HPDE6-E6E7 (cell line): ENCODE results near the gene SCTR.
"Not testable (repeated sequence)": the region's sequence is repeated elsewhere in the genome, so short reads cannot be mapped to it uniquely, and the experiment has no call there.

Experiments
- DNase-seq: peaks from one replicate; pipeline ENCODE4 v3.0.0; 2011; ENCODE audit warnings: missing footprints; ENCODE audit errors: extremely low spot score

Gene SCTR

DNA sequence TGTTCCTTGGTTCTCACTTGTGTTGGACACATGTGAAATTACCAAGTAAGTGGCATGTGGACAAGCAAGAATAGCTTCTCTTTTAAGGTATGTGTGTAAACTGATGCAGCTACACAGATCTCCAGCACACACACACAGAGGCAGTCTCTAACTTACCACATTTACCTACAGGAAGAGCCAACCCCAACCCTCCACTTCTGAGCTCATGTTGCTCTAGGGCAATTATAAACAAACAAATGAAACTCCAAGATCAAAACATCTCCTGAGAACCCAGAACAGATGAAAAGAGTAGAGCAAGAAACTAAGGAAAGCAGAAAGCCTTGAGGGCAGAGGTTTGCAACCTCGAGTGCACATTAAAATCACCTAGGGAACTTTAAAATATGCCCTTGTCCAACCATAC lies 108.7 kb downstream of the SCTR start:
- DNase-seq, result no peak

- no peak for DNase-seq
These were observed 109.4 kb downstream of the SCTR start for GRCh38 chr2:119414894-119415293.

DNA sequence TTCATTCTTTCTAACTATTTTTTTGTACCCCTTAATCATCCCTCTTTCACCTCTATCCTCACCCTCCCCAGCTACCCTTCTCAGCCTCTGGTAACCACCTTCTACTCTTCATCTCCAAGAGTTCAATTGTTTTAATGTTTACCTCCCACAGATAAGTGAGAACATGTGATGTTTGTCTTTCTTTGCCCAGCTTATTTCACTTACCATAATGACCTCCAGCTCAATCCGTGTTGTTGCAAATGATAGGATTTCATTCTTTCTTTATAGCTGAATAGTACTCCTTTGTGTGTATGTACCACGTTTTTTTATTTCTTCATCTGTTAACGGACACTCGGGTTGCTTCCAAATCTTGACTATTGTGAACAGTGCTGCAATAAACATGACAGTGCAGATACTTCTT lies 114.8 kb downstream of the SCTR start:
- no peak for DNase-seq

- no peak for DNase-seq
These were observed 116.1 kb downstream of the SCTR start for GRCh38 chr2:119408221-119408619.

- peak; percentile 60 for DNase-seq
These were observed 116.7 kb downstream of the SCTR start for GRCh38 chr2:119407430-119408220.

- DNase-seq, result no peak
These were observed 119.1 kb downstream of the SCTR start for GRCh38 chr2:119405151-119405550.

DNA sequence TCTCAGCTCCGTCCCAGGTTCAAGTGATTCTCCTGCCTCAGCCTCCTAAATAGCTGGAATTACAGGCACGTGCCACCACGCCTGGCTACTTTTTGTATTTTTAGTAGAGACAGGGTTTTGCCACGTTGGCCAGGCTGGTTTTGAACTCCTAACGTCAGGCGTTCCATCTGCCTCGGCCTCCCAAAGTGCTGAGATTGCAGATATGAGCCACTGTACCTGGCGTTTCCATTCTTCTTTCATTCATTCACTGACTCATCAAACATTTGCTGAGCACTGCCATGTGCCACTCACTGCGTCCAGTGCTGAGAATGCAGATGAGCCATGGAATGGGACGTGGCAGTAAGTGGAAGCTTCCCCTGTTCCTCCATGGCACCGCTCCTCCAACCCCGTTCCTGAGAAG lies 120.7 kb downstream of the SCTR start:
- DNase-seq, result not testable (repeated sequence)

DNA sequence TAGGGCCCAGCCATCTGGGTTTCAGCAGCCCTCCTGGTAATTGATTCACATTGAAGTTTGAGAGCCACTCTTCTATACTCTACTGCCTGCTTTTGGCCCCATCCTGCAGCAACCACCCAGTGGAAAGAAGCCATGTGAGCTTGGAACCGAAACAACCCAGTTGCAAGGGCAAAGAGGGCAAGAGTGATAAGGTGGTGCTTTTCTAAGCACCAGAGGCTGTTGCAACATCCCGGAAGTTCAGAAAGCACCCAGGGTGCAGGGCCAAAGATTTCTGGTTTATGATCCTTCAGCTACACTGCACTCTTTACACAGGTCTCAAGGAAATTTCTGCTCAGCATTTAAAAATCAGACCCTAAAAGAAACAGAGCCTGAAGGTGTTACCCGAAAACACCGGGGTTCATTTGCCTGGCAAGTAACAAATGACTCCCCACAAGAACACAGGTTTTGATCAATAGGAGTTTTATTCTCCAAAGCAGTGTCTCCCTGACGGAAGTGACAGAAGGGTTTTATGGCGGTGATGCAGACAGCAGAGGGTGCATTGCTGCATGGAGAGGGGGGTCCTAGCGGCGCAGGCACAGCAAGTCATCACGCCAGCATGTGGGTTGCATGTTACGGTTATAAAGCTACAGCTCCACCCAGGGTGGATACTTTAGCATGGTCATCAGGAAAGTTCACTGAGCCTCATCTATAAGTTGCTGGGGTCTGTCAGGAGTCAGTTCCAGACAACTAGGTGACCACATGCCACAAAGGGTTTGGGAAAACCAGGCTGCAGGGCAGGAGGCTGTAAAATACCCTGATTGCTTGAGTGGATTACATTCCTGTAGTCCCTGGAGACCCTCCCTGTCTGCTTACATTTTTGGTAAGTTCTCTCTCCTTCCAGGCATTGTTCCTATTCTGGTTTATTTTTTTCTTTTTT lies 121.4 kb downstream of the SCTR start:
- no peak for DNase-seq

DNA sequence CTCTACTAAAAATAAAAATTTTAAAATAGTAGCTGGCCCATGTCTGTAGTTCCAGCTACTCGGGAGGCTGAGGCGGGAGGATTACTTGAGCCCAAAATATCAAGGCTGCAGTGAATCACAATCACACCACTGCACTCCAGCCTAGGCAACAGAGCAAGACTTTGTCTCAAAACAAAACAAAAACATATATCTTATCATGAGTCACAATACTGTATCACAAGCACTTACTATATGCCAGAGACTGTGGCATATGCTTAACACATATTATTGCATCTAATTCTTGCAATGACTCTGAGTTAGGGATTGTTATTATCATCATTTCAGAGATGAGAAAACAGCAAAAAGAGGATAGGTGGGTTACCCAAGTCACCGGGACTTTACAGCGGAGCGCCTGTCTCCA lies 122.2 kb downstream of the SCTR start:
- DNase-seq, result no peak

DNA sequence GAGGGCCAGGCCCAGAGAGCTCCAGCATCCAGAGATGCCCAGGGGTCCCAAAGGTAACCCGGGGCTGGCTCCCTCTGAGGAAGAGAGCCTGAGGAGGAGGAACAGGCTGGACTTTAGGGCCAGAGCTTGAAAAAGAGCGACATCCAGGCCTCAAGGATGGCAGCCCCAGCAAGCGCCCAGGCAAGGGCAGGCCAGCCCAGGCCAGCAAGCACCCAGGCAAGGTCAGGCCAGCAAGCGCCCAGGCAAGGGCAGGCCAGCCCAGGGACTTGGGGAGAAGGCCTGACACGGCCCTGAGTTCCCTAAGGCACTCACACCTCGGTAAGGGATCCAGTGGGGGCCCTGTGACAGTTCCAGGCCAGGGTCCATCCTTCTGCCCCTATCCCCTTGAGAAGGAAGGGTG lies 127.1 kb downstream of the SCTR start:
- no peak for DNase-seq

- DNase-seq, result no peak
These were observed 130.1 kb downstream of the SCTR start for GRCh38 chr2:119393971-119394748.
